OCI-LY7 (cell line): ENCODE measurements around the gene NFE2L1. TPM values are rescaled to one million over a fixed set of nuclear protein-coding genes. Genes with fewer than 3 reads are reported as not detected.

Experiments
- BruUV-seq: library from RNA; stranded (reverse); fragments of 400-500 nt; replicated peaks from 2 replicates; lab custom pipeline; 2021; lab: Mats Ljungman, UMichigan
- CTCF ChIA-PET: fragments of 300-600 bp; sonication (Branson Sonifier 250); formaldehyde crosslinking; loops from one replicate; lab custom pipeline; 2022; ENCODE audit warnings: antibody characterized with exemption; ENCODE audit not compliant: unreplicated experiment; lab: Charles Lee
- POLR2A ChIA-PET: fragments of 300-600 bp; sonication (Branson Sonifier 250); formaldehyde crosslinking; loops from one replicate; lab custom pipeline; 2022; ENCODE audit warnings: antibody characterized with exemption; lab: Charles Lee
- DNase-seq: peaks from one replicate; pipeline ENCODE4 v3.0.0-alpha.2; 2015; ENCODE audit warnings: low spot score
- H2AFZ ChIP-seq: fragments of 200-600 bp; sonication (generic), shearing (Covaris generic); 2 replicates; pipeline ENCODE4 v1.6.1; 2014; ENCODE audit warnings: mild to moderate bottlenecking, antibody characterized with exemption, low read length, moderate library complexity
- H3K27ac ChIP-seq: fragments of 200-600 bp; sonication (generic); 2 replicates; pipeline ENCODE4 v1.5.1; 2014; ENCODE audit warnings: mixed run types, low read depth, mild to moderate bottlenecking, moderate library complexity, low read length, inconsistent platforms; ENCODE audit not compliant: poor library complexity, severe bottlenecking
- H3K36me3 ChIP-seq: fragments of 200-600 bp; sonication (generic); 2 replicates; pipeline ENCODE4 v1.6.1; 2014; ENCODE audit warnings: mild to moderate bottlenecking, antibody characterized with exemption, low read length, moderate library complexity, mixed read lengths; ENCODE audit not compliant: insufficient read depth
- H3K4me1 ChIP-seq: fragments of 200-600 bp; sonication (generic); 2 replicates; pipeline ENCODE4 v1.5.1; 2014; ENCODE audit warnings: mild to moderate bottlenecking, low read length; ENCODE audit not compliant: insufficient read depth, poor library complexity, severe bottlenecking
- H3K4me2 ChIP-seq: fragments of 200-600 bp; sonication (generic); 2 replicates; pipeline ENCODE4 v1.6.1; 2014; ENCODE audit warnings: mild to moderate bottlenecking, low read length
- H3K4me3 ChIP-seq: fragments of 200-600 bp; sonication (generic); 2 replicates; pipeline ENCODE4 v1.5.1; 2014; ENCODE audit warnings: mild to moderate bottlenecking, low read depth, low read length; ENCODE audit not compliant: poor library complexity, severe bottlenecking
- H3K79me2 ChIP-seq: fragments of 200-600 bp; sonication (generic); 2 replicates; pipeline ENCODE4 v1.6.1; 2016; ENCODE audit warnings: low read depth, mild to moderate bottlenecking, low read length, moderate library complexity, mixed read lengths; ENCODE audit not compliant: insufficient read depth
- H3K9me2 ChIP-seq: fragments of 200-600 bp; sonication (generic); 2 replicates; pipeline ENCODE4 v1.6.1; 2016; ENCODE audit warnings: mild to moderate bottlenecking, low read length, mixed read lengths; ENCODE audit not compliant: insufficient read depth
- H3K9me3 ChIP-seq: fragments of 200-600 bp; sonication (generic); 2 replicates; pipeline ENCODE4 v1.6.1; 2014; ENCODE audit warnings: mild to moderate bottlenecking, mixed run types, low read length, mixed read lengths
- H4K20me1 ChIP-seq: fragments of 200-600 bp; sonication (generic); 2 replicates; pipeline ENCODE4 v1.6.1; 2014; ENCODE audit warnings: mild to moderate bottlenecking, antibody characterized with exemption, low read length, moderate library complexity, mixed read lengths; ENCODE audit not compliant: insufficient read depth
- EZH2phosphoT487 ChIP-seq: fragments of 200-600 bp; sonication (generic); IDR thresholded peaks from 2 replicates; pipeline ENCODE4 v1.6.1; 2018; ENCODE audit warnings: low read depth, borderline replicate concordance, mild to moderate bottlenecking, mixed run types, antibody characterized with exemption, low read length, moderate library complexity, mixed read lengths
- intact Hi-C: fragments of 100-400 bp; cut with micrococcal nuclease; formaldehyde crosslinking; loops from one replicate; pipeline ENCODE4 v1.10.0; 2022; ENCODE audit not compliant: unreplicated experiment
- total RNA-seq, 2 experiments: library from RNA; depleted of rRNA in 1 of 2; stranded (reverse); fragments of >200 nt in 1 of 2; shearing (Covaris generic) in 1 of 2; gene quantifications; 2 replicates each; pipeline ENCODE4 v1.2.3, GENCODE V29; 2014 to 2022
- TF ChIP-seq, protein P1 (sequence below): fragments of 200-600 bp; sonication (generic); conservative IDR thresholded peaks from 2 replicates; pipeline ENCODE4 v1.5.1; 2014; ENCODE audit warnings: mild to moderate bottlenecking, antibody characterized with exemption, low read length, moderate library complexity, mixed read lengths

NFE2L1 gene
- total RNA-seq, 2 experiments from 2014 or later: 42.3 to 106 TPM

GRCh38 chr17:48056246-48056745, 8.1 kb downstream of the NFE2L1 start:
- no peaks in the 10 kb centered on the region for H4K20me1 ChIP-seq
- ChIA-PET POLR2A (interaction anchor here (0.6 to 4.5 kb wide), 7 partner anchors 9 to 36 kb away, joined by 3 to 29 read pairs (median 4); partner anchors contain the start of gene NFE2L1), CTCF (interaction anchor here (0.6 to 2.0 kb wide), 3 partner anchors 10 to 31 kb away, joined by 3 to 6 read pairs (median 3); no protein-coding TSS in a partner anchor)
- no peak for TF ChIP-seq EZH2phosphoT487
- H3K36me3 ChIP-seq: peaks cover 93% of the 10 kb centered on the region
- H3K4me2 ChIP-seq: peak overlapping the region; percentile 55
- peaks cover 40% of the 10 kb centered on the region; the same call in 1 of the 2 replicates for H3K79me2 ChIP-seq
- H3K27ac ChIP-seq: peak overlapping the region; percentile 69
- intact Hi-C loops: no loop called here
- peak overlapping the region; percentile 40 for H3K4me3 ChIP-seq
- H2AFZ ChIP-seq: no peak overlapping the region
- H3K9me2 ChIP-seq: no peaks in the 10 kb centered on the region
- BruUV-seq: no TSS peak
- no peaks in the 10 kb centered on the region for H3K9me3 ChIP-seq
- H3K4me1 ChIP-seq: peaks cover 59% of the 10 kb centered on the region
- no peak for DNase-seq

DNA sequence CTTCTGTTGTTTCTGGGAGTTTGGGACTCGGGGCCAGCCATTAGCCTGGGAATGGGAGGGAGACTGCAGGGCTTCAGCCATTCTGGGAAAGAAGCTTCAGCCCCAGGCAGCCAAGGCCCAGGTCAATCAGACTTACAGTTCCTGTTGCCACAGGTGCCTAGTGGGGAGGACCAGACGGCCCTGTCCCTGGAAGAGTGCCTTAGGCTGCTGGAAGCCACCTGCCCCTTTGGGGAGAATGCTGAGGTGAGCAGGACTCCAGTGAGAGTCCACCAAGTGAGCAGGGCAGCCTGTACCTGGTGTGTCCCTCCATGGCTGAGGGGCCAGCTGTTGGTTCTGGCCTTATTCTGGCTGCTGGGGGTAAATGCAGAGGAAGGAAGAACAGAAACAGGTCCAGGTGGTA, 8.7 kb downstream of the NFE2L1 start:
- H3K27ac ChIP-seq: peak overlapping the region; percentile 69
- peak overlapping the region; percentile 55; the same call in 1 of the 2 replicates for H3K4me2 ChIP-seq
- peaks cover 53% of the 10 kb centered on the region for H3K4me1 ChIP-seq
- no peak for TF ChIP-seq EZH2phosphoT487
- TF ChIP-seq, protein P1, sequence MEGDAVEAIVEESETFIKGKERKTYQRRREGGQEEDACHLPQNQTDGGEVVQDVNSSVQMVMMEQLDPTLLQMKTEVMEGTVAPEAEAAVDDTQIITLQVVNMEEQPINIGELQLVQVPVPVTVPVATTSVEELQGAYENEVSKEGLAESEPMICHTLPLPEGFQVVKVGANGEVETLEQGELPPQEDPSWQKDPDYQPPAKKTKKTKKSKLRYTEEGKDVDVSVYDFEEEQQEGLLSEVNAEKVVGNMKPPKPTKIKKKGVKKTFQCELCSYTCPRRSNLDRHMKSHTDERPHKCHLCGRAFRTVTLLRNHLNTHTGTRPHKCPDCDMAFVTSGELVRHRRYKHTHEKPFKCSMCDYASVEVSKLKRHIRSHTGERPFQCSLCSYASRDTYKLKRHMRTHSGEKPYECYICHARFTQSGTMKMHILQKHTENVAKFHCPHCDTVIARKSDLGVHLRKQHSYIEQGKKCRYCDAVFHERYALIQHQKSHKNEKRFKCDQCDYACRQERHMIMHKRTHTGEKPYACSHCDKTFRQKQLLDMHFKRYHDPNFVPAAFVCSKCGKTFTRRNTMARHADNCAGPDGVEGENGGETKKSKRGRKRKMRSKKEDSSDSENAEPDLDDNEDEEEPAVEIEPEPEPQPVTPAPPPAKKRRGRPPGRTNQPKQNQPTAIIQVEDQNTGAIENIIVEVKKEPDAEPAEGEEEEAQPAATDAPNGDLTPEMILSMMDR: no peak
- POLR2A ChIA-PET: interaction anchor here (0.6 to 4.5 kb wide), 6 partner anchors 8 to 832 kb away, joined by 3 to 29 read pairs (median 4); partner anchors contain the start of gene NFE2L1
- H4K20me1 ChIP-seq: no peaks in the 10 kb centered on the region
- no TSS peak for BruUV-seq
- peaks cover 93% of the 10 kb centered on the region for H3K36me3 ChIP-seq
- H3K9me3 ChIP-seq: no peaks in the 10 kb centered on the region
- no peak for DNase-seq
- no peak overlapping the region for H3K4me3 ChIP-seq
- CTCF ChIA-PET: interaction anchor here (0.6 to 2.0 kb wide), 3 partner anchors 10 to 31 kb away, joined by 3 to 6 read pairs (median 3); no protein-coding TSS in a partner anchor
- intact Hi-C loops: no loop called here
- H2AFZ ChIP-seq: no peak overlapping the region
- H3K79me2 ChIP-seq: peaks cover 36% of the 10 kb centered on the region; the same call in 1 of the 2 replicates
- no peaks in the 10 kb centered on the region for H3K9me2 ChIP-seq

DNA sequence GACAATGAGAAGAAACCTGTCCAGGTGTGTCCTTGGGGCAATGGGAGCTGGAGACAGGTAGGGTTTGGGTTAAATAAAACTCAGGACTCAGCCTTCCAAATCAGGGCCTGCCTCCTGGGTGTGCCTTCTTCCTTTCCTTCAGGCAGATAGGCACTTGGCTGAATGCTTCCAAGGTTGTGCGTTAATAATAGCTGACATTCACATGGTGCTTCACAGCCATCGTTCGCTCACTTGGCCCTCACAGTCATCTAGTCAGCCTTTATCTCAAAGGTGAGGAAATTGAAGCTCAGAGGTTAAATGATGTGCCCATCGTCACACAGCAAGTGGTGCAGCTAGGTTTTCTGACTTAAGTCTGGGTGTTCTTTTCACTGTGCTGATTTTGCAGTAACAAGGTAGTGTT, 9.5 kb downstream of the NFE2L1 start:
- H3K36me3 ChIP-seq: peaks cover 93% of the 10 kb centered on the region
- no peak overlapping the region for H3K4me2 ChIP-seq
- ChIA-PET POLR2A (interaction anchor here (0.6 to 4.5 kb wide), 2 partner anchors 10 to 389 kb away, joined by 3 to 29 read pairs; partner anchors contain the start of gene NFE2L1), CTCF (interaction anchor here (0.5 kb wide), 1 partner anchor 86 kb away, joined by 3 read pairs; no protein-coding TSS in a partner anchor)
- no peaks in the 10 kb centered on the region for H3K9me3 ChIP-seq
- no peak for TF ChIP-seq EZH2phosphoT487
- TF ChIP-seq, protein P1: no peak
- intact Hi-C loops: no loop called here
- H3K27ac ChIP-seq: no peak overlapping the region
- H3K9me2 ChIP-seq: no peaks in the 10 kb centered on the region
- no peak overlapping the region for H3K4me3 ChIP-seq
- no peak overlapping the region for H2AFZ ChIP-seq
- H3K79me2 ChIP-seq: peaks cover 30% of the 10 kb centered on the region; the same call in 1 of the 2 replicates
- DNase-seq: no peak
- H4K20me1 ChIP-seq: no peaks in the 10 kb centered on the region
- BruUV-seq: no TSS peak
- peaks cover 46% of the 10 kb centered on the region for H3K4me1 ChIP-seq
